Lung (tissue), 12 donors: ENCODE measurements around the gene AMOTL2. TPM values are rescaled to one million over a fixed set of nuclear protein-coding genes. Genes with fewer than 3 reads are reported as not detected.
A peak's percentile ranks its signal among the peaks of the same experiment; 100 is the strongest.

ENCODE experiments used
- ATAC-seq: fragments of 200-7000 bp; cut with Tn5 transposase; one replicate; pipeline ENCODE4 v1.9.1; 2020; ENCODE audit warnings: moderate number of reproducible peaks; ENCODE audit not compliant: insufficient read depth, low FRiP score
- DNase-seq, 3 donors: peaks; one replicate each; pipeline ENCODE4 v3.0.0-alpha.2; 2013 to 2017
- H3K27ac ChIP-seq, 2 donors: one replicate each; pipeline ENCODE4 v1.5.1; 2013; ENCODE audit warnings: mild to moderate bottlenecking in 2 of 2, moderate library complexity in 2 of 2, control low read depth in 1 of 2, inconsistent platforms in 1 of 2, low read depth in 1 of 2, low read length in 1 of 2
- H3K27me3 ChIP-seq, 3 donors: one replicate each; pipeline ENCODE4 v1.5.1; 2013; ENCODE audit warnings: low read length in 2 of 3; ENCODE audit not compliant: control insufficient read depth in 3 of 3, insufficient read depth in 3 of 3
- H3K36me3 ChIP-seq, 4 donors: one replicate each; pipeline ENCODE4 v1.5.1; 2013; ENCODE audit warnings: low read length in 4 of 4, mild to moderate bottlenecking in 1 of 4, moderate library complexity in 1 of 4; ENCODE audit not compliant: control insufficient read depth in 4 of 4, insufficient read depth in 4 of 4
- H3K4me1 ChIP-seq, 5 donors: one replicate each; pipeline ENCODE4 v1.5.1; 2013; ENCODE audit warnings: low read length in 5 of 5, mild to moderate bottlenecking in 2 of 5, moderate library complexity in 1 of 5; ENCODE audit not compliant: control insufficient read depth in 5 of 5, insufficient read depth in 5 of 5
- H3K4me3 ChIP-seq: one replicate; pipeline ENCODE4 v1.5.1; 2013; ENCODE audit warnings: mild to moderate bottlenecking, control low read depth, moderate library complexity
- H3K9ac ChIP-seq, 2 donors: one replicate each; pipeline ENCODE4 v1.5.1; 2013; ENCODE audit warnings: low read length in 2 of 2, control low read depth in 1 of 2; ENCODE audit not compliant: insufficient read depth in 1 of 2
- H3K9me3 ChIP-seq, 4 donors: one replicate each; pipeline ENCODE4 v1.5.1; 2013; ENCODE audit warnings: low read length in 3 of 4, mild to moderate bottlenecking in 1 of 4, moderate library complexity in 1 of 4; ENCODE audit not compliant: control insufficient read depth in 4 of 4, insufficient read depth in 3 of 4
- WGBS, 2 donors: extraction: QIAGEN DNeasy Blood & Tissue Kit; methylation state at CpG; one replicate each; pipeline ENCODE4 v1.1.7; 2013; 5-methylcytosine and 5-hydroxymethylcytosine counted together
- polyA plus RNA-seq, 2 donors: library from polyadenylated mRNA; stranded (reverse); fragments of 200-250 nt; gene quantifications; one replicate each; pipeline ENCODE4 v1.2.1, GENCODE V29; 2013
- total RNA-seq, 2 donors: library from RNA; depleted of rRNA in 1 of 2; stranded (reverse); fragments of >200 nt in 1 of 2; gene quantifications; one replicate each; pipeline ENCODE4 v1.2.1, GENCODE V29; 2014 to 2021
- TF ChIP-seq, protein P1 (sequence below): IDR thresholded peaks from 2 replicates; pipeline ENCODE4 v1.5.1; 2012; ENCODE audit warnings: mild to moderate bottlenecking; ENCODE audit errors: control extremely low read depth, extremely low read depth
- donor health status: control.
- donor health status: control.
- donor health status: Bipolar disorder and iron deficiency.
- donor health status: healthy.
- donor health status: DM: yes; HTN: yes; CAD: no.

AMOTL2 gene
- total and polyA plus RNA-seq, 4 donors: 27.4 to 129 (median 75.9) TPM

DNA sequence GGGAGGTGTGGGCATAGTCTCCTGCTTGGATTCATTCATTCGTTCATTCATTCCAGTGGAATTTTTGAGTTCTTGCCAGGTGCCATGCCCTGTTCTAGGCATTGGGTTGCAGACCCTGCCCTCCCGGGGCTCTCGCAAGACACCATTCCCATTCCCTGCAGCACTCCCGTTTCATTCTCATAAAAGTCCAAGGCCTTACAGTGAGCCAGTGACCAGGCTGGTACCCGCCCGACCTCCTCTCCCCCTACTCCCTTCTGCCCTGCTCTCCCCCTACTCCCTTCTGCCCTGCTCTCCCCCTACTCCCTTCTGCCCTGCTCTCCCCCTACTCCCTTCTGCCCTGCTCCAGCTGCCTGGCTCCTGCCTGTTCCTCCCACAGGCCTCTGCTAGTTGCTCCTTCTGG is 41.9 kb downstream of the AMOTL2 start:
- Histone ChIP-seq H3K36me3 (no peaks in the 10 kb centered on the region), H3K4me3 (no peak overlapping the region), H3K9ac (no peak overlapping the region), H3K27me3 (no peaks in the 10 kb centered on the region), H3K4me1 (peaks cover 0 to 32% (median 16%) of the 10 kb centered on the region in 5 donors), H3K27ac (peak overlapping the region in 1 of 2 donors; percentile 88), H3K9me3 (no peaks in the 10 kb centered on the region)
- no peak for DNase-seq
- TF ChIP-seq, protein P1, sequence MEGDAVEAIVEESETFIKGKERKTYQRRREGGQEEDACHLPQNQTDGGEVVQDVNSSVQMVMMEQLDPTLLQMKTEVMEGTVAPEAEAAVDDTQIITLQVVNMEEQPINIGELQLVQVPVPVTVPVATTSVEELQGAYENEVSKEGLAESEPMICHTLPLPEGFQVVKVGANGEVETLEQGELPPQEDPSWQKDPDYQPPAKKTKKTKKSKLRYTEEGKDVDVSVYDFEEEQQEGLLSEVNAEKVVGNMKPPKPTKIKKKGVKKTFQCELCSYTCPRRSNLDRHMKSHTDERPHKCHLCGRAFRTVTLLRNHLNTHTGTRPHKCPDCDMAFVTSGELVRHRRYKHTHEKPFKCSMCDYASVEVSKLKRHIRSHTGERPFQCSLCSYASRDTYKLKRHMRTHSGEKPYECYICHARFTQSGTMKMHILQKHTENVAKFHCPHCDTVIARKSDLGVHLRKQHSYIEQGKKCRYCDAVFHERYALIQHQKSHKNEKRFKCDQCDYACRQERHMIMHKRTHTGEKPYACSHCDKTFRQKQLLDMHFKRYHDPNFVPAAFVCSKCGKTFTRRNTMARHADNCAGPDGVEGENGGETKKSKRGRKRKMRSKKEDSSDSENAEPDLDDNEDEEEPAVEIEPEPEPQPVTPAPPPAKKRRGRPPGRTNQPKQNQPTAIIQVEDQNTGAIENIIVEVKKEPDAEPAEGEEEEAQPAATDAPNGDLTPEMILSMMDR: no peak
- no peak for ATAC-seq
- 79 to 80% methylated on average over 6 of the region's 6 CpGs for WGBS, 2 donors

DNA sequence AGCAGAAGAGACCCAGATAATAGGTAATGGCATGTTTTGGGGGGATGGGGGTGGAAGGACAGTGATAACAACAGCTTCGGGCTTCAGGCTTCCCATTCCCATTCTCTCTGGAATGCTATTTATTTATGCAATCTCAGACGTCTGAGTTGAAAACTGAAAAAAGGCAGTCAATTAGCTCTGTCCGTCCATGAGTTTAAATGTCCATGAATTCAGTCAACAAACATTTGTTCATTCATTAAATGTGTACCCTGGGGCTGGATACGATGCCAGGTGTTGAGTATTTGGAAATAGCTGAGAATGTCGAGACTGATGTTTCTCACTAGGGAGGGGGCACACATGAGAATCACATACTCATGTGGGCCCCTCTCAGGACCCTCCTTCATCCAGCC is 42.4 kb downstream of the AMOTL2 start:
- no peaks in the 10 kb centered on the region for H3K9me3 ChIP-seq
- no peaks in the 10 kb centered on the region for H3K36me3 ChIP-seq
- H3K27me3 ChIP-seq: no peaks in the 10 kb centered on the region
- H3K4me3 ChIP-seq: no peak overlapping the region
- H3K9ac ChIP-seq: no peak overlapping the region
- DNase-seq (no peak), ATAC-seq (no peak)
- TF ChIP-seq, protein P1: no peak
- peaks cover 0 to 37% (median 19%) of the 10 kb centered on the region in 5 donors for H3K4me1 ChIP-seq
- WGBS, 2 donors: 63 to 71% methylated on average over 5 of the region's 5 CpGs
- H3K27ac ChIP-seq: peak overlapping the region in 1 of 2 donors; percentile 88

DNA sequence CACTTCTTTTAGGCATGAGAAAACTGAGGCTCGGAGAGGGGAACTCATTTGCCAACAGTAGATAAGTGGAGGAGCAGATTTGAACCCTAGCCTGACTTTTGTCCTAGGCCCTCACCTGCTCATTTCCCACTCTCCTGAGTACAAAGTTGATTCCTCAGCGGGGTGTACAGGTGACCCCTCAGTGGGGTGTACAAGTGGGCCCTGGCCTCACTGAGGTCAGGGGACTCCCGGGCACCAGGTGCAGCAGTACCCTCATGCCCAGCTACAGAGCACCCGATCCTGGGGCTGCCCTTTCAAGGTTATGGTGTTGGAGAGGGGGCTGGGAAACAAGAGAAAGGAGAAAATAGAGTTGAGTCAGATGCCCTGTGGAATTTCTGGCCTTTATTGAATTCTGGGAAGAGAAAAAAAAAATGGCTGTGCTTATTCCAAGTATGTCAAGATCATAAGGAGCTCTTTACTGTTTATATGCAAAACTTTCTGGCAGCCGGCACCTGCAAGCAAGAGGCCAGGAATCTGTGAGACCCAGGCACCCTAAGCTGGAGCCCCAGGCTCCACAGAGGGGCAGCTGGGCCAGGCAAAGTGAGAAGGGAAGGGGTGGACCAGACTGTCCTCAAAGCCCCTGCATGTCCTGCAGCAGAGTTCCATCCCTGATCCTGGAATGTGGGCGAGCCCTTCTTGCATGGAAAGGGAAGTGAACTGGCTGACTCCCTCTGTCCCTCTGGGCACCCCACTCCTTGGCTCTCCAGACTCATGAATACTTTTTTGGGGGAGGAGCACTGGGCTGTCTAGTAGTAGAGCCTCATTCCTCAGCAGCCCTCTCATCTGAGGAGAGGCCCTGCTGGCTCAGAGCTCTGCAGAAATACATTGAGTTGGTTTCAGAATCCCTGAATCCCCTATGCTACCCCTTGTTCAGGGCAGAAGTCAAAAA is 43.1 kb downstream of the AMOTL2 start:
- 66 to 74% methylated on average over 6 of the region's 6 CpGs for WGBS, 2 donors
- TF ChIP-seq, protein P1: no peak
- ATAC-seq (peak; percentile 30), DNase-seq (peak; percentile 51 to 65 (median 53))
- Histone ChIP-seq H3K9me3 (no peaks in the 10 kb centered on the region), H3K4me1 (peaks cover 0 to 37% (median 26%) of the 10 kb centered on the region in 5 donors), H3K4me3 (no peak overlapping the region), H3K27ac (peak overlapping the region in 1 of 2 donors; percentile 88), H3K36me3 (no peaks in the 10 kb centered on the region), H3K9ac (peak overlapping the region in 1 of 2 donors; percentile 9), H3K27me3 (no peaks in the 10 kb centered on the region)
